ENCODE results near the gene SEMA3A.
"Not testable (repeated sequence)": the region's sequence is repeated elsewhere in the genome, so short reads cannot be mapped to it uniquely, and the experiment has no call there.

The SEMA3A gene

DNA sequence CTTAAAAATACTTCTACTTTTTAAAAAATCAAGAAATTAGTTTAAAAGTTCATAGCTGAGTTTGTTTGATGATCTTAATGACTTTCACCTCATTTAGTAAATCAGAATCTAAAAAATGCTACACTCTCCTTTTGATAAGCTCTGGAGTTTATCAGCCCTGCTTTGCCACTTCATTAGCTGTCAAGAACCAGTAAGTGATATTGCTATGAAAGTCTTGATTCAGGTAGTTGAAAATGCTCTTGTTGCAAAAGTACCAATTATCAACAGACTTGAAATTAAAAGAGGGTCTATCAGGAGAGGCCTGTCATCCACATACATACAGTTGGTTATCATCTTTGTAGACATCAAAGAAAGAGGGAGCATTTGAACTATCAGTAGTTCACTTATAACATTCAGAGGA lies 41.6 kb downstream of the SEMA3A start:
- DNase-seq (ENCODE audit: low spot score) = no peak

DNA sequence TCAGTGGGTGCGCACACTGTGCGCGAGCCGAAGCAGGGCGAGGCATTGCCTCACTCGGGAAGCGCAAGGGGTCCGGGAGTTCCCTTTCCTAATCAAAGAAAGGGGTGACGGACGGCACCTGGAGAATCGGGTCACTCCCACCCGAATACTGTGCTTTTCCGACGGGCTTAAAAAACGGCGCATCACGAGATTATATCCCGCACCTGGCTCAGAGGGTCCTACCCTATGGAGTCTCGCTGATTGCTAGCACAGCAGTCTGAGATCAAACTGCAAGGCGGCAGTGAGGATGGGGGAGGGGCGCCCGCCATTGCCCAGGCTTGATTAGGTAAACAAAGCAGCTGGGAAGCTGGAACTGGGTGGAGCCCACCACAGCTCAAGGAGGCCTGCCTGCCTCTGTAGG lies 44.2 kb downstream of the SEMA3A start:
- DNase-seq (ENCODE audit: low spot score) = not testable (repeated sequence)

DNA sequence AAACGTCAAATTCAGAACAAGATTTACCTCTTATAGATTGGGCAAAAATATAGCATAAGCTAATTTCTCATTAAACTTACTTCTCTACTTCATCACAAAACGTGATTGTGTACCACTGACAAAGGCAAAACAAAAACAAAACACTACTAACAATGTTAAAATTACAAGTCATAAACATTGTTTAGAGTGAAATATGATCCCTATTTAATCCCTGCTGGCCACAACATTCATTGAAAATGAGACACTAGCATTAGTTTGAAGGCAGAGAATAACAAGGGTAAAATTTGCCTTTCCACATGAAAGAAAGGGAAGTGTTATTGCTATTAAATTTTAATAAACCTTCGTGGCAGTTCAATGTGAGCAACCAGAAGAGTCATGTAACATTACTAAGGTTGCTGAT lies 45.0 kb downstream of the SEMA3A start:
- DNase-seq (ENCODE audit: low spot score) = no peak

DNA sequence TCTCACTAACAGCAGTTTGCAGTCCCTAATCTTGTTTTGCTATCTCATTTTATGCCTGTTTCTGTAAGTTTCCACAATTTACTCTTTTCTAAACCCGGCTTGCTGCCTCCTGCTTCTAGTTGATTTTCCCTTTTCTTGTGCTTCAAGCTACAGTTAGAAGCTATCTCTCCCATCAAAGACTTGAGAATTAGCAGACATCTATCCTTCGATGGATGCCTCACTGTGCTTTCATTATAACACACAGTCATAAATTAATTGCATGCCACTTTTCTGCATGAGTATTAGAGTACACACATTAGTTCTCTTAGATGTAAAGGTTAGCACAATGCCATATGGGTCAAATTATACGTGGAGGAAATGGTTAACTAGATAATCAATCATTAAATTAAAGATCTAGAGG lies 48.7 kb downstream of the SEMA3A start:
- DNase-seq (ENCODE audit: low spot score) = no peak

DNA sequence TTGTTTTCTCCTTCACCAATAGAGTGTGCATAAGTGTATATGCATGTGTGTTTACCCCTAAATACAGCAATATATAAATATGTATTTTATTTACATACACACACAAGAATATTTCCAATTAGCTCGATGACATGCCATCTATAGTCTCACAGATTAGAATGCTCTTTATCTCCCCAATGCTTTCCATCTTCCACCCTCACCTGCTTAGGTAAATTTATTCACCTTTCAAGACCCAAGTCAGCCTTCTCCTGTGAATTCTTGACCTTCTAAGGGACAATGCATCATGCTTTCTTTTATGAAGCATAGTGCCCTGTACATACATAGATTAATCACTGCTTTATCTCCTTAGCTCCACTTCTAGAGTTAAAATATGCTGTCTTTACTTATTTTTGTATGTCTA lies 49.7 kb downstream of the SEMA3A start:
- no peak for DNase-seq (ENCODE audit: low spot score)

DNA sequence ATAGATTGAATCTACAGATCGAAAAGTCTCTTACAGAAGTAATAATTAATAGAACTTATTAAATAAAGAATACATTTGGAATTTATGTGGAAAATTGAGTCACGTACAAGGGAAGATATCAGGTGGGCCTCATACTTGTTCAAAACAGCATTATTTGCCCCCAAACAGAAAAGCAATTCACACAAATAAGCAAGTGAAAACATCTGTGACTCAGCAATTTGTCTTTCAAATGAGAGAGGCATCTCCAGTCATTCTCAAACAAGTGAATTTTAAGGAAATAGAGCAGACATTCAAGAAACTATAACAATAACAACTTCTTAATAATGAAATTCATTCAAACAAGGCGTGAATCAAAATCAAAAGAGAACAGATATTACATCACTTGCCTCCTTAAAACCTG lies 50.1 kb downstream of the SEMA3A start:
- DNase-seq (ENCODE audit: low spot score) = no peak

DNA sequence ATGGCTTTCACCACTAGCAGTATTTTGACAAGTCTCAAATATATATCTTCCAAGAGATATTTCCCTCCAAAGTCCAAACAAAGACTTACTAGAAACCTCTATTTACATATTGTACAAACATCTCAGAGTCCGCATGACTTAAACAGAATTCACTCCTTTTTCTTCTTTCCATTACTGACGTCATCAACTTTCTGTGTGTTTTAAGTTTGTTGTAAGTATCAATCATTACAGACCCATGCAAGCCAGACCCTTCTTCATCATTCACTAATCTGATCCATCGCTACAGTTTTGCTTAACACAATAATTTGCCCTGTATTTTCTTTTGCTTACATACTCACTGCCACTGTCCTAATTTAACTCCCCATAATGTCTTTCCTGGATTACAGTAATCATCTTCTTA lies 51.9 kb downstream of the SEMA3A start:
- no peak for DNase-seq (ENCODE audit: low spot score)

DNA sequence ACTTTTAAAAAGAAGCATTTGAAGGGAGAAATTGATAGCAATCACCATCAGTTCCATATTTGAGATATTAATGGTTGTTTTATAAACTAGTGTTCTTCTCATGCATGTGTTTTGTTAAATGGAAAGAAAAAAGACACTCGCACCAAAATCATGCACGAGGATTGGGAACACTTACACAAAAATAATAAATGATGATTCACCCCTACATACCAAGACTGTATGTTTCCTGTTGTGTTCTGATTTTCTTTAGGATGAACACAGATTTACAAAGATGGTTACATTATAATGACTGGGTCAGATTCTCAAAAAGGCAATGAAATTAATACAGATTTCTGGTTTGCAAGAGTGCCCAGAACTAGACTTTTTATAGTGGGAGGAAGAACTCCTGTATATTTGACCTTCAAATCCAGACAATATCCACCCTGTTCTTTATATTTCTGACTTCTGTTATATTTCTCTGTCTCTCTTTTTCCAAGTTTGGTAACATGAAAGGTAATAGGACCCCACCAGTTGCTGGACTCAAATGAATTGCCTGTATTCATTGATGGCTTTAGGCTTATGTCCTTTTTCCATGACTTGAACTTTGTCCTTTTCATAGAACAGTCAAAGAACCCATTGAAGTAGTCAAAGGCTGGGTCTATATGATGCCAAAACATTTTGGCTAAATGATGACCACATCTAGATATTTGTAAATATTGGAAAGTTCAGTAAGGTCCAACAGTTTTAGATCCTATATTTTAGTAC lies 54.4 kb downstream of the SEMA3A start:
- no peak for DNase-seq (ENCODE audit: low spot score)

DNA sequence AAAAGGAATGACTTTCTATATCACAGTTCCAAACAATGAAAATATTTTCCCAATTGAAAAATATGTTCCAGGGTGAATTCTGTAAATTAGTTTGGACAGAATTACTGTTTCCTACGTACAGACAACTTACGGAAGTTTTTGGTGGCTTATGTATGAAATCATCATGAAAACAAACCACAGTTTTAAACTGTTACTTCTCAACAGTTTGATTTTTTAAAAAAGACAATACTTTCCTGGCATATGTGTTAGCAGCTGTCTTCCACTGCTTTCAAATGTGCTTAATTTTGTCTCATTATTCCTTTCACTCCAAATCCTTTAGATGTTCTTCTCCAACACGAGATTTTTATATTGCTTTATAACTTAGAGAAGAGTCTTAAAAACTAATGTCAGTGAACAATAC lies 56.2 kb downstream of the SEMA3A start:
- DNase-seq (ENCODE audit: low spot score) = no peak

DNA sequence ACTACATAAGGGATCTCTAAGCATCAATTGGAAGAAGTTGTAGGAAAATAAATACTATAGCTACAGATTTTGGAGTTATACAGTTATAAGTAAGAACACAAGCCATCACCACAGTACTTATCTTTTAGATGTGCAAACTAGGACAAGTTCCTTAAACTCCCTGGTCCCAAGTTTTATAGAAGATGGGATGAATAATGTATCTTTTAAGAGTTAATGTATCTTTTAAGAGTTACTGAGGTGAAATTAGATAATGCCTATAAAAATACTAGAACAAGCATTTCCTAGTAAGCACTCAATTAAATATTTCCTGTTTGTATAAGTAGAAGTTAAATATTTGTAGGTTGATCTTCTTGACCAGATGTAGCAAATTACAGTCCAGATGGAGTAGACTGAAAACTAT lies 56.8 kb downstream of the SEMA3A start:
- DNase-seq (ENCODE audit: low spot score) = no peak

DNA sequence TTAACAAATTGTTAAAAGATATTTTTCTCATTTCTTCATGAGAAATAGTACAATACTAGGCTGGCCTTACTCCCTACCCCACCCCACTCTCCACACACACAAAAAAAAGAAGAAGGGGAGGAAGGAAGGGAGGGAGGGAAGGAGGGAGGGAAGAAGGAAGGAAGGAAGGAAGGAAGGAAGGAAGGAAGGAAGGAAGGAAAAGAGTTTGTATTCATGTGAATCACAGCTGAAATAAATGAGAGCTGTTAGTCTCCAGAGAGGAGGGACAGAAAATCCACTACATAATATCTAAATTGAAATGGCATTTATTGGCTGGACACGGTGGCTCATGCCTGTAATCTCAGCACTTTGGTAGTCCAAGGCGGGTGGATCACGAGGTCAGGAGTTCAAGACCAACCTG lies 57.8 kb downstream of the SEMA3A start:
- DNase-seq (ENCODE audit: low spot score) = no peak

DNA sequence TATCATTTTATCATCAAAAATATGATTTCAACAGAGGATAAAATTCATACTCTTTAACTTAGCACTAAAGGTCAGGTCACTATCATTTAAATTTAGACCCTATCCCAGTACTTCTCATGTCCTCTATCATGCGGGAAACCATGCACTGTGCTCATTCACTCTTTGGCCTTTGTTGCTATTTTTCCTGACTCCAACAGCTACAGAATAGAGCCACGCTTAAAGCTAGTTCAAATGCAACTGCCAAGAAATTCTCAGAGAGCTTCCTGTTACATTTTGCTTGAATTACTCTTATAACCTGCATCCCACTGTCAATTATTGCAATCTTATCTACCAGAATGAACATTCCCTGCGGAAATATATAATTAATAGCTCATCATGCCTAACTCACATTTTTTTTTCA lies 58.3 kb downstream of the SEMA3A start:
- DNase-seq (ENCODE audit: low spot score) = no peak

DNA sequence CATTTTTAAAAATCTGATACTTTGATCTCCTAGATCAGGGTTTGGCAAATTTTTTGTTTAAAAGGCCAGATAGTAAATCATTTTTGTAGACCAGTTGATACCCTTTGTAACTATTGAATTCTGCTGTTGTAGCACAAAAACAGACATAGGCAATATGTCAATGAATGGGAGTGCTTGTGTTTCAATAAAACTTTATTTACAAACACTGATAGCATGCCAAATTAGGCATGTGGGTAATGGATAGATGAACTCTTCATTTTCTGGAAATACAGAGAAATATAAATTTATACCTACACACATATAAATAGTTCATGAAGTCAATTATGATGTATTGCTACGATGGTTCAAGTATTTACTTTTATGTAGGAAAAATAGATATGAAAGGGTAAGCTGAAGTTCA lies 60.4 kb downstream of the SEMA3A start:
- DNase-seq (ENCODE audit: low spot score) = no peak

DNA sequence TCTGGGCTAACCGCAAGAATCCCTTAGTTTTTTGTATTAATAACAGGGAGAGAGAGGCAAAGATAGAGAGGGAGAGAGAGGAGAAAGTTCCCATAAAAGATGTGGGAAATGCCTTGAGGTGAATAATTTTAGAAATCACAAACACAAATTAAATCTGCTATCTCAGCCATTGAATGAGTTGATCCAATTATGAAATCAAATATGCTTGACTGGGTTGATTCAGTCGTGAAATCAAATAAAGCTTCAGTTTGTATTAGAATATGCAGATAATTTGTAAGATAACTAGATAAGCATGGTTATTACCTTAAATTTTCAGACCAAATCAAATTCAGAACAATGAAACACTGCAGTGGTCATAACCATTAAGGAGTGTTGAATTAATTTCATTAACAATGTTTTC lies 68.9 kb downstream of the SEMA3A start:
- no peak for DNase-seq (ENCODE audit: low spot score)

DNA sequence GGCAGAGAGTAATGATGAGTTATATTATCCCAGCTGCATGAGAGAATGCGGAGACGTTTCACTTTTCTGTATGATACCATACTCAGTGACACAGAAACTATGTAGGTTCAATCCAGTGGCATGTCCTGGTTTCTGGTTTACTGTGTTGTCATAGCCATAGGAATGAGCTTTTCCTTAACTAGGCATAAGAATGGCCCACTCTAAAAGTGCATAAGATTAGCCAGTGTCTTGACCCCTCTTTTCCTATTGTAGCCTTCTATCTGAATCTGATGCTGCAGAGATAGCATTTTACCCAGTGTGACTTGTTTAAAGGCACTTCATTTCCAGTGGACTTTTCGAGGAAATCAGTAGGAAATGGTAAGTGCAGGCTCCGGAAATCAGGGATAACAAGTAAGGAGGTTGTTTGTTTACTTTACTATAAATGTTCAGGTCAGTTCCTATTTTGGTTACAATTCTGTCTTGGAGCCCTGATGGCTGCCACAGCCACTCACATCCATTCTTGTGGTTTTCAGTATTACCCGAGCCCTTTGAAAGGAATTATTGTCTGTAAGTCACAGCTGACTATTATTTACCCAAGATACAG lies 70.5 kb downstream of the SEMA3A start:
- DNase-seq (ENCODE audit: low spot score) = no peak

DNA sequence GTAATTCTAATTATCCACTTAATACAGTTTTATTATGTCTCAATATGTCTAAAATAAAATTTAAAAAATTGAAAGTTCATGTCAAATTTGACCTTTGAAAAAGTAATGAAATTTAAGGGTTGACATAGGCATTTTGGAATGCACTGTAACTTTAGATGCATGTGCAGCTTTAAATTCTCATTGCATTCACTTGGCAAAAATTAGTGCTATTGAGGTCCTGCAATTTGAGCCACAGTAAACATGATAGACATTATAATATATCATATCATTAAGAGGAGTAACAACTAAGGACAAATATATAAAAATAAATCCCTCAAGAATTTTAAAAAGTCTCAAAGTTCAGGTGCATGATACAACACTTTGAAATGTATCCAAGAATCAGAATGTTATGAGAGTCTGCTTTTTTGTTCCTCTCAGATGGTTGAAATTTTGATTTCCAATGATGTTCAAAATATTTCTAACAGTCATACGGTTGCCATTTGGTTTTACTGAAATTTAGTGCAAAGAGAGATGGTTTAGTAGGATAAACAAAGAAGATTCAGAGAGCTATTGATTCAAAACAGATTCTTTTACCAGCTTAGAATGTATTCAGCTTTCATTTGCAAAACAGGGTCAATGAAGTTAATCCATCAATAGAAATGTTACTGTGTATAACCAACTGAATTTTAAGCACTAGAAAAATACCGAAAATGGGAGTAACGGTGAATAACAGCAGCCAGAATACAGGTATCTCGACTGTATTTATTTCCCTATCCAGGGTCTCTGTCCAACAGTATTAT lies 71.8 kb downstream of the SEMA3A start:
- no peak for DNase-seq (ENCODE audit: low spot score)

DNA sequence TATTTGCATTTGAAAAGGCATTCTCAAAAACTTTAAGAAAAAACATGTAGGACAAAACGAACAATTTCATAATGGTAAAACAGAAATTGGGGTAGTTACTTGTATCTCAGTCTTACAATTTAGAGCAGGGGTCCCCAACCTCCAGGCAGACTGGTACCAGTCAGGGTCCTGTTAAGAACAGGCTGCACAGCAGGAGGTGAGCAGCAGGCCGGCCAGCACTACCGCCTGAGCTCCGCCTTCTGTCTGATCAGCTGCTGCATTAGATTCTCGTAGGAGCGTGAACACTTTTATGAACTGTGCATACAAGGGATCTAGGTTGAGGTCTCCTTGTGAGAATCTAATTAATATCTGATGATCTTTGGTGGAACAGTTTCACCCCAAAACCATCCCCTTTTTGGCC lies 77.3 kb downstream of the SEMA3A start:
- DNase-seq (ENCODE audit: low spot score) = no peak

DNA sequence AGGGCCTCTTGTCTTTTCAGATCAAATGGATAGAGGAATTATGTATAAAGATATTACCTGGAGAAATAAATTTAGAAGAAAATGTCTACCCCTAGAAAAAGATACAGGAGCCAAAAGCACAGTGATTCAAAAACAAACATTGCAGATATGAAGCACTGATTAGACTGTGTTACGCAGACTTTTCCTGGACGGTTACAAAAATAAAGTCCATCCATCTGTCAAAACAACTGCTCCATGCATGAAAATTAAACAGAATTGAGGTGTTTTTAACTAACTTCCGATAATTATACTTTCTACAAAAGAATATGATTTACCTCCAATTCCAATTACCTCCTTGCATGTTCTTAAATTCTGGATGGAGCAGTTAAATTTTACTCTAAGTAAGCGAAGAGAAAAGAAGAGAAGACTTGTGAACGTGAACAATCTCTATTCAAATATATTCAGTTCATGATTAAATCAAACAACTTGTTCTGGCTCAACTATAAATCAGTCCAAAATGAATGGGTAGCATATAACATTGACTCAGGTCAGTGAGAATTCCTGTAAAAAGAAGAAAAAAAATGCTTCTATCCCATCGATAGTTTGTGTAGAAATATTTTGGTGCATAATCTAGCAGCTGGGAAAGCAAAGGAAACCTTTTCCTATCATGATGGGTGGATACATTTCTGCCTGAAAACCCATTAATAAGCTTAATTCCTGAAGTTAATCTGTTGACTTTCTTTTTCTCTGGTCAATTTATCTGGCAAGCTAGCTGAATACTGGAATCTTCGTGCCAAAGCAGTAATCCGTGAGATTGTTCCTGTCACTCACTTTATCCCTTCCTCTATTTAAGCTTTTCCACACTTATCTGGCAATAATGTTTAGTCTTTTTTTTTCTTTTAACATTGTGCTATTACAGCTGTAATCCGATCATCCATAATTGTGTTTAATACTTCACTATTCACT lies 80.4 kb downstream of the SEMA3A start:
- no peak for DNase-seq (ENCODE audit: low spot score)

DNA sequence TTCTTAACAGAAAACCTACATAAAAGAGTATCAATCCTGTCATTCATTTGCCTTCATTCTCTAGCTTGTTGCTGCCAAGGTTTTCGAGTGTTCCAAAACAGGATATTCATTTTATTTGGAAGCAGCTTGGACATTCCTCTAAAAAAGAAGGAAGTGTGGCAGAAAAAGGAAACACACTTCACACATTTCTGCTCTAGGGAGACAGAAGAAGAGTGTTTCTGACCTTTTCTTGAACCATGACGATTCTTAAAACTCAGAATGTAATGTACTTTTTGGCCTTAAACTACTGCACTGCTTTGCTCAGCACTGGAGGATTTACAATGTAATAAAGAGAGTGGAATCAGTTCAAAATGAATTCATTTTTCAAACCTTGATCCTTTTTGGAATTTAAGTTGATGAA lies 81.3 kb downstream of the SEMA3A start:
- DNase-seq (ENCODE audit: low spot score) = no peak

DNA sequence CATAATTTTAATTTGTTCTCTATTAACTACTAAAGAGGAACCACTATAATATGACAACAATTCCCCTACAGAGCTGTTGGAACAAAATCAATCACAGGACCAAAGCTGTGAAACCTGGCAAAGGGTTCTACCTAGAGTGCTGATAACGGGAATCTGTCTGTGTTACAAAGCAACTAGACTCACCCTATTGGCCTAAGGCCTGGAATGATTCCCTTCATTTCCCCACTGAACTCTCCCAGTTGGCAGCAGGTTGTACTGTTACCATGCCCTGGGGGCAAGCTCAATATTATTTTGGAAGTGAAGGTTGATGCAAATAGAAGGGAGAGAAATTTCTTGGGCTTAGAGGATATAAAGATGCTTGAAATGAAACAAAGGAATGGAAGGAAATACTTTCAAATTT lies 81.8 kb downstream of the SEMA3A start:
- DNase-seq (ENCODE audit: low spot score) = peak; percentile 64

DNA sequence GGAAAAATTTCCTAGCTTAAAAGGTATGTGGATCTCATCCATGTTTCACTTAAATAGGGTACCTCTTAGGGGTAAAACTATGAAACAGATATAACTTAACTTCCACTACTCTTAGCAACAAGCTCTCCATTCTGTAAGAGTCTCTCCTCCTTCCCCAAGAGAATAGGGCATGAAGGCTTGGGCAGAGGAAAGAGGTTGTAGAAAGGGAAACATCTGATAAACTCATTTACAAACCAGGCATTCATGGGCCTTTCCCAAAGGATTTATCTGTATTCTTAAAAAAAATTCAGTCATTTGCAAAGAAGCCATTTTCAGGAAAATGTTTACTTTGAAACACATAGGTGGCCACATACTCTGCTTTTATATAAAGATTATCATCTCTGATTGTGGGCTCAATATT lies 82.7 kb downstream of the SEMA3A start:
- DNase-seq (ENCODE audit: low spot score) = no peak

DNA sequence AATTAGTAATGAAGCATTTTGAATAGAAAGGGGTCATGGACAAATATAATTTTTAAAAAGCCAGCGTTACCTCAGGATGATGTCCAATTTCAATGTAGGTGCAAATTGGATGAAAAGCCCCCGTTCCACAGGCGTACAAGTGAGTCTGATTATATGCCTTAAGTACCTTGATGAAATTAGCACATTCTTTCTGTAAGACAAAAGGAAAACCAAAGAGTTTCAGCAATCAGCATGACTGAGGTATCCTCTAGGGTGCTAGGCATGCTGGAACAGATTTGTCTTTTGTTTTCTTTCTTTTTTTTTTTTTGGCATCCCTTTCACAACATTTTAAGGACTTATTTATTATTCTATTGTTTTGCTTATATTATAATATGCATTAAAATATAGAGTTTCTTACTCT lies 84.2 kb downstream of the SEMA3A start:
- DNase-seq (ENCODE audit: low spot score) = no peak

All from left forelimb (tissue), 1 donor.